Midbrain (tissue), 1 donor: ENCODE measurements around the gene CDH13.

ENCODE experiments used
- DNase-seq: peaks from one replicate; lab custom pipeline; 2025; lab: John Stamatoyannopoulos, UW

The CDH13 gene

DNA sequence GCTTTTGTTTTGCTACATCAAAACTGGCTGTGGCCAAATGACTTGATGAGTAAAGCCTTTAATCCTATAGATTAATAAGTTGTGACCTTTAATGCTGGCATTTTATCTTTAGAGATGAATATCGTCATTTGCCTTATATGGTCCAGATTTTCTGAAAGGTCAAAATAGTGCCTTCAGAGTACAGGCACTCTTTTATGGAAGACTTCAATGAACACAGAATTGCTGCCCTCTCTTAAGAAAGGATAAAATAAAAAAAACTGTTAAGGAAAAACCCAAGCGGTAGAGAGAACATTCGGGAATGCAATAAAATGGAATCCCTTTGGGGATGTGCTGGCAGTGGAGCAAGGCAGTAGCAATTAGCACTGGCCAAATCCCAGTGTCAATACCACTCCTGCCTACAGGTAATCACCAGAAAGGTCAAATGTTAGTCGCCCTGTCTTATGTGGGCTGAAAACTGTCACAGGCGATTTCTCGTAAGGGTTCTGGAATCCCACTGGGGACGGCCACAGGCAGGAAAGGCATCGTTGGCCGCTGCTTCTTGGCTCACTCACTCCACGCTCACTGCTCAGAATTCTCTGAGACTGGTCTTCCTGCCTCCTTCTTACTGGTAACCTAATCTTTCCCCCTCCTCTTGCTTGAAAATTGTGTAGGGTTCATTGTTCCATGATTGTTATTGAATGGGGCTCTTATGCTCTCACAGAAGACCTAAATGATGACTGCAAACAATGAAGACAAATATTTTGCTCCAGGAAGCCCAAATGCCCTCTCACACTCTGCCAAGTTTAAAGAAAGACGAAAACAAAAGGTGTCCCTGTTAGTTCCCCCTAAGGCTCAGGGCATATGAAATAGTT is 1135.6 kb downstream of the CDH13 start:
- peak; percentile 48 for DNase-seq

DNA sequence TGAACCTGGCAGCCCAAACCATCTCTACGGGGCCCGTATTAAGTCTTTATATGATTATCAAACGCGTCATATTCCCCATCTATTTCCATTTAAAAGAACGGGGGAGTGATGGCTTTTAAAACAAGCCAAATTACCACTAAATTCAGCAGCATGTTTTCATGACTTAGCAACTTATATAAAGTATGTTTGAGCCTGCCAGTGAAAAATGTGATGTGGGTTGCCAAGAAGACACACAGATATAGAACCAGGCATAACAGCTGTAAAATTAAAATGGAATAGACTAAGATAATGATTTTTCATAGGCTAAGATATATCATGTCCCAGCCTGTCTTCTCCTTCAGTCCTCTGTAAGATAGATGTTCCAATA is 1136.2 kb downstream of the CDH13 start:
- peak; percentile 48 for DNase-seq

DNA sequence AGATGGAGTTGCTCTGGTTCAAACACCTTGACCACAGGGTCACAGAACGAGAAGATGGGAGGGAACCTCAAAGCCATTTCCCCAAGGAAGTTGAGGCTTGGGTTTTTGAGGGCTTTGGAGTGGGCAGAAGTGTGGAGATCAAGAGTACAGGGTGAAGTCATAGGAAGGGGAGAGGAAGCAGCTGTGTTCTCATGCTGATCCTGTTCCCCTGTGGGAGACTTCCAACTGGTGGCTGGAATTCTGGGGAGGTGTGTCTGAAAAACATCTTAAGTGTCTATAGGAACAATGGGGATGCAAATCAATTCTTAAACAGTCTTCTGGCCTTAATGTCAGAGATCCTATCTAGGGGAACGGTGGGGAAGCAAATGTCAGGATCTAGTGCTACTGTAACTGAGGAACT is 1142.2 kb downstream of the CDH13 start:
- DNase-seq = no peak

DNA sequence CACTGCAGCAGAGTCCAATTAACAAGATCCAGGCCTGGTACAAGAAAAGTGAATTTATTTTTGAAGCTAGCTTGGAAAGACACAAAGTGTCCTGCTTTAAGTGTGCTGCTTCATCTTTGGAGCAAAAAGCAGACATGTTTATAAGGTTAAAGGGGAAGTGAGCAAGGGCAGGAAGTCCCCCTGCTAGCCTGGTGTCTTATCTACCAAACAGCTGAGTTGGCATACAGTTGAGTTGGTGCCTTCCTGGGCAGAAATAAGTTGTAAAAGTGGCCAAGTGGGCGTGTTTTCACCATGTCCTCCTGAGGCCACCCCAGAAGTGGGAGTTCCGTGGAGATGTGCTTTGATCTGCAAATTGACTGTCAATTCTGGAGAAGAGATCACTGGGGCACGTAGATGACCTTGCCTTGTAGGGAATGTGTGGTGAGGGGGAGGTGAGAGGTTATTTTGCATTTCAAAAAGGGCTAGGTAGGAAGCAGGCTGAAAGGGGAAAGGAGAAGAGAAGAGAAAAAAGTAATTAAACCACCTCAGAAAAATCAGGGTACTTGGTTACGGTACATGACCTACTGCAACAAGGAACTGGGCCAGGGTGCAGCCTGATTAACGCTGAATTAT is 1142.7 kb downstream of the CDH13 start:
- peak; percentile 32 for DNase-seq

DNA sequence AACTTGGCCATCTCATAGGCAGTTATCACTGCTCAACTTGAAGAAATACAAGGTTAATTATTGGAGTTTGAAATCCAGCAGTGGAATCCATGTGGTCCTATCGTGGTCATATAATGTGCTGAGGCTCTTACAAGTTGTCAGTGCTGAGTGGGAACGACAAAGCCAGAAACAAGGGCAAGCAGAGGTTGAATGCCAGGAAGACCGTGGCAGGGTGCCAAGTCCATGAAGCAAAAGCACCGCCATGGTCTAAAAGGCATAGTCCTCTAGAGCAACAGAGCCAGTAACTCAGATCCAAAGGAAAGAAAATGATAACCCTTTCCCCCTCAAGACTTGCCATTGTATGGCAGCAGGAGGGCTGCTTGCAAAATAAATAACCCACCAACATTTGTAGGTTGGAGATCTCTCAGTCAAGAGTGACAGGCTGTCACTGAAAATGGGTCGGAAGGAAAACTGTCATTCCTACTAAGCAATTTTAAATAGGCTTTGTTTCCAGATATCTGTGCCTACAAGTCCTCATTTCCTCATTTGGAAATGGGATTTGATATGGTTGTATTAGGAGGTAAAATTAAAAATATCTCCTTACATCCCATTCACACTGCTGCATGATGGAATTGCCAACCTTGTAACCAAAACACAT is 1144.7 kb downstream of the CDH13 start:
- DNase-seq = peak; percentile 61

DNA sequence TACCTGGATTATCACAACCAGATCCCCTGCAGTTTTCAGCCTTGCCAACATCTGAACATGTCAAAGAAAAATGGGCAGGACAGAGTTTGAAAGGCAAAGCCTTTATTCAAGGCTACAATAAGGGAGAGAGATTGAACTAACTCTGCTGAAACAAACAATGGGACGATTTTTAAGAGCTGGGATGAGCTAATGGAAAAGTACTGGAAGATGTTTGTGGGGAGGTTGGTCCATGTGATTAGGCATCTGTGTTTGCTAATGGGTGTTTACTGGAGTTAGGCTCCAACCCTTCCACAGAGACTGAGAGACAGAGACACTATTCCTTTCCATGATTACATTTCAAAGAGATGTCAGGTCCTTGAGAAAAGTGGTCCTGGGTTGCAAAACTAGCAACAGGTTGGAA is 1146.0 kb downstream of the CDH13 start:
- DNase-seq = peak; percentile 85

DNA sequence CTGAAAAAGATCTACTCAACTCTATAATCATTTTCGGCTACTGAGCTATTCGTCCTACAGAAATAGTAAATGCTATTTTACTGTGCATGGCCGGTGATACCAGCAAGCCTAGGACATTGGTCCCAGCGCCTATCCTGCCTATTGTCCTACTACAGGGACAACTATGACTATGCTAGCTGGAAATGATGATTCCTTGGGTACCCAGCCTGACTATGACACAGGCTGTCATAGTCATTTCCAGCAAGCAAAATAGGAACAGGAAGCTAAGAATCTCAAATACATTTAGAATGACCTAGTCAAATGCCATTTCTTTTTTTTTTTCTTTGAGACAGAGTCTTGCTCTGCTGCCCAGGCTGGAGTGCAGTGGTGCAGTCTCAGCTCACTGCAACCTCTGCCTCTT is 1147.3 kb downstream of the CDH13 start:
- DNase-seq = no peak

DNA sequence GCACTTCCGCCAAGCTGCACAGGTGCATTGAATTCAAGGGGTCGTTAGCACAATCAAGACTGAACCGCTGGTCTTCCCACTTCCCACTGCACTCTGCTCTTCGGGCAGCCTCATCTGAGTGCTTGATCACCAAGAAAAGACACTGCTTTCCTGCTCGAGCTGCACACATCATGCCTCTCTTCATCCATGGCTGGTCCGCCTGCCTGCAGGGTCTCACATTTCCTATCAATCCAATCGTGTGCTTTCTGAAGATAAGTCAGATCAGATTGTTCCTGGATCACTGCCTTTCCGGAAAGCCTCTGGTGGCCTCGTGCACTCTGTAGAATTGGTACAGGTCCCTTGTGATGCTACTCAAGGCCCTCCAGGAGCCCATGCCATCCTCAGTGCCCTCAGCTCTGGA is 1150.2 kb downstream of the CDH13 start:
- DNase-seq = no peak

DNA sequence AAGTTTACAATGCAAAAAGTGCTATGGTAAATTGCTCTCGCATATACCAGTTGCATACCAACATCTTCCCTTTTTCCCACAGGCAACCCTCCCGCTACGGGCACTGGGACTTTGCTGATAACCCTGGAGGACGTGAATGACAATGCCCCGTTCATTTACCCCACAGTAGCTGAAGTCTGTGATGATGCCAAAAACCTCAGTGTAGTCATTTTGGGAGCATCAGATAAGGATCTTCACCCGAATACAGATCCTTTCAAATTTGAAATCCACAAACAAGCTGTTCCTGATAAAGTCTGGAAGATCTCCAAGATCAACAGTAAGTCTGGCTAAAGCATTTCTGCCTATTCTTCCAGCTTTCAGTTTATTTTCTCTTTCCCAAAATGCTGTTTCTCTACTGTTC is 1153.1 kb downstream of the CDH13 start:
- DNase-seq = peak; percentile 40

DNA sequence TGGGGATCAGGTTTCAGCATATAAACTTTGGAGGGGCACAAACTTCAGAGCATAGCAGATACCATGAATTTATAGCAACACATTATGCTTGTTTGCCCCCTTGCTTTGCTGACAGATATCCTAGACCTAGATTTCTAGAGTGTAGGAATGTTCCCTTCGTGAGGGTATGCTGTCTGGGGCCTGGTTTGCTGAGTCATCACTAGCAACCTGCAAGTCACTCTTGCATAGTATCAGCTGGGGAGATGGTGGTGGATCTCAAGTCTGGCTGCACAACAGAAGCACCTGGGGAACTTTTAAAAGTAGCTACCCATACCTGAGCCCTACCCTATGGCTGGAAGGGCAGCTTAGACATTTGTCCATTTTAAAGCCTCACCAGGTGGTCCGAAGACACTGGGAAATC is 1158.7 kb downstream of the CDH13 start:
- DNase-seq = no peak

DNA sequence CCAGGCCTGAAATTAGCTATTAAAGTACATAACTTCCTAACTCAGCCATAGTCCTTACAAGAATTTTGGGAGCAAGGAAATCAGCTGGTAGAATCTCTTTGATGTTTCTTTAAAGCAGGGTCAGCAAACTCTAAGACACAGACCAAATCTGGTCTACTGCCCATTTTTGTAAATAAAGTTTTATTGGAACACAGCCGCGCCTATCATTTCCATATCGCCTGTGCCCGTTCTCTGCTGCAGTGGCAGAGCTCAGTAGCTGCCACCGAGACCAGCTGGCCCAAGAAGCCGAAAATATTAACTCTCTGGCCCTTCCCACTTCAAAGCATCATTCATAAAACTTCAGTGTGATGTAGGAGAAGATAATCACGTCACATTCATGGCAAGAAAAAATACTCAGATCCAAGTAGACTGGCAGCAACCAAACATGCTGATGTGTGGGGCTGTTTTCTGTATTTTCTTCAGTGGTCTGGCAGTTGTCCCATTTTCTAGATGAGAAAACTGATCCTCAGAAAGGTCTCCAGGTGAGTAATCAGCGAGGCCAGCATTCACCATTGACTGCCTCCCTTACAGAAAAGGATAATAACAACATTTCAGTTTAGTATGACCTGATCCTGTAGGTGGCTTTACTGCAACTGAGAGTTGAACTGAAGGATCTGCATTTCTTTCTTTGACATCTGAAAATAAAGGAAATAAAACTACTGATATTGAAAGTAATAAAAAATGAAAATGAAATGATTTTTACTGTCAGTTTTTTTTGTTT is 1163.1 kb downstream of the CDH13 start:
- DNase-seq = no peak

DNA sequence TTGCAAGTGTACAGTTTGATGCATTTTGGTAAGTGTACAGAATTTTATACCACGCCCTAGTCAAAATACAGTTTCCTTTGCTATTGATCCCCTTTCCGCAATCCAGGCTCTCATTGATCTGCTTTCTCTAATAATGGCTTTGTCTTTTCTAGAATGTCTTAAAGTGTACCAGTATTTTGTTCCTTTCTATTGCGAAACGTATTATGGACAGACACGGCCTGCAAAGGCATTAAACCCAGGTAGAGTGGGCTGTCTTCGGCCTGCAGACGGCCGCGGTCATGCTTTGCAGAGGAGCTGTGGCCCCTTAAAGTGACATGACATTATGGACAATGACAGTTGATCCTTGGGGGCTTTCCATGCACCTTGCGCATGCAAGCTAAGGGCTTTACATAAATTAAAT is 1165.1 kb downstream of the CDH13 start:
- no peak for DNase-seq

DNA sequence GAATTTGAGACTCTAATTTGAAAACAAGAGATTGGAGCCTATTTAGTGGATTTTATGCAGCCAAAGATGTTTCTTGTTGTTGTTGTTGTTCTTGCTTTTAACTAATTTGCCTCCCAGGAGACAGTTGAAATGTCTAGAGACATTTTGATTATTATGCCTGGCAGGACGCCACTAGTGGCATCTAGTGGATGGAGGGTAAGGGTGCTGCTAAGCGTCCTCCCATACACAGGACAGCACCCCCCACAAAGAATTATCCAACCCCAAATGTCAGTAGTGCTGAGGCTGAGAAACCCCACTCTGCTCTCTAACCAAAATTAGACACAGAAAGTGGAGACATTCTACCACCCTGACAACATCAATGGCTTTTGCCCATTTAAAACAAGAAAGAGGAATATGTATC is 1165.6 kb downstream of the CDH13 start:
- DNase-seq = peak; percentile 20

DNA sequence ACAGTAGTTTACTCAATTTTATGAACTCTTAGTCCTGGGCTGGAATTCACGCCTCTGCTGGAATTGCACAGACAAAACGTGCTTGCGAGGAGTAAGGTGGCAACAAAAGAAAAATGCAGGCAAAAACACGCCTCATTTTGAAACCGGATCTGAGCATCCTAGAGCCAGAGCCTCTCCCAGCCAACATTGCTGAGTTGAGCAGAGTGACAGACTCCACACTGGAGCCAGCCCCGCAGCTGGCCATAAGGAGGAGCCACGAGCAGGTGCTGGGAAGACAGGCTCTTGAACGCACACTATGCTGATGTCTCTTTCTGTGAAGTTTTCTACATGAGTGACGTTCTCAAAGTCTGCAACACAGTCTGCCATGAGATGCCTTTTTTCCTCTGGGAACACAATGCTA is 1166.4 kb downstream of the CDH13 start:
- no peak for DNase-seq

DNA sequence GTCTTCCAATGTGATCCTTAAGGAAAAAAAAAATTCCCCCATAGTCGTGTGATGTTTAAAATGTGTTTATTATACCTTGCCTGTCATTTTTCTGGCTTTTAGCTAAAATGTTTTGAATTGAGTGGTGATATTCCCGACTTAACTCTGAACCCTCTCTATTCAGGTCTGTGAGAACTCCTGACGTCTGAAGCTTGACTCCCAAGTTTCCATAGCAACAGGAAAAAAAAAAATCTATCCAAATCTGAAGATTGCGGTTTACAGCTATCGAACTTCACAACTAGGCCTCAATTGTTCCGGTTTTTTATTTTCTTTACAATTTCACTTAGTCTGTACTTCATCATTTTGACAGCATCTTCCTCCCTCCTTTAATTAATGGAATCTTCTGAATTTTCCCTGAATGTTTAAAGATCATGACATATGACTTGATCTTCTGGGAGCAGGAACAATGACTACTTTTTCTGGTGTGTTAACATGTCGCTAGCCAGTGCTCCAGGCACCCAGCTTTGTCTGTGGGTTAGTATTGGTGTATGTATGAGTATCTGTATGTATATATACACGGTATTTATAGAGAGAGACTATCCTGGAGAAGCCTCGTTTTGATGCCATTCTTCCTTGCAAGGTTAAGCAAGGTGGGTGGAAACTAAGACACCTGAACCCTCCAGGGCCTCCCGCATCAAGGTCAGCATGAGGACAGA is 1168.2 kb downstream of the CDH13 start:
- DNase-seq = no peak

DNA sequence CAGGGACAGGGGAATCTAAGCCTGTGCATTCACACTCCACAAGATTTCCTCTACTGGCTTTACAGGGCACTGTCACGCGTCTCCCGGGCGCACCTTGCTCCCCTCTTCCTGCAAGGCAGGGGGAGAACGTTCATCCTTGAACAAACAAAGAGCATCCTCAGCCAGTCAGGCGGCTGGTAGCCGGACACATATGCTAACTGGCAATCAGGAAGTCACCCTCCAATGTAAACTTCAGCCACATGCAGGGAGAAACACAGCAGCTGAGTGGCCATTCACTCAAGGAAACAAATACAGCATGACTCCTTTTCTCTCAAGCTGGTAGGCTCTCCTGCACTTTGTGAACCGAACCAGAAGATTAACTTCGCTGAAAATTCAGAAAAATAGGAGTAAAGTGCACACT is 1170.2 kb downstream of the CDH13 start:
- DNase-seq = no peak

DNA sequence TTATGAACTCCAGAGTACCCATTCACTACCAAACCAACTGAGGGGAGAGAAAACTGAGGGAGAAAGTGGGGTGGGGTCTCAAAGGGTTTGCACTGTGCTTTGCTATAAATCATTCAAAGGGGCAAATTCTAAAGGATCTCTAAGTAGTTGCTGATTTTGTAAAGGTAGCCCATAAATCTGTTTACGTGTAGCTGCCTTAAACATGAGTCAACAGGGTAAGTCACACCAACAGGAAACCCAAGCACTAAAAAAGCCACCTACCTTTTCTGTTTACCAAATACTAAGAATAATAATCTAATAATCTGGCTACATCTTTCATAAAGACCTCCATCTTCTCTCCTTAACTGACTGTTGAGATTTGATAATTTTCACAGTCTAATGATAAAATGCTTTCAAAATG is 1172.6 kb downstream of the CDH13 start:
- no peak for DNase-seq

DNA sequence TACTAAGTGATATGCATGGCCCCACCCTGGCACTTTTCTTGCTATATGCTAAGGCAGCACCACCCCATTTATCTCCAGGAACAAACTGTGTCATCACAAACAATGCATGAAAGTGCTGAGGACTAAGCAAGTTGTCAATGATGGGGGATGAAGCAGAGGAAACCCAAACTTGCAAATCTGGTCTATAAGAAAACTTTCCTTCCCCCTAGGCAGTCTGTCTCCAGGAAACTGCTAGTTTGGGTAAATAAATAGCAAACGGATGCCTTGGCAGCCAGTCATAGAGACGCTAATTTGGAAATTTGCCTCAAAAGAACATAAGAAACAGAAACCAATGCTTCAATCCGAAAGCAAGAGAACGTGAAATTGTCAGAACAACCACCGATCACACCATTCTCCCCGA is 1175.4 kb downstream of the CDH13 start:
- no peak for DNase-seq

DNA sequence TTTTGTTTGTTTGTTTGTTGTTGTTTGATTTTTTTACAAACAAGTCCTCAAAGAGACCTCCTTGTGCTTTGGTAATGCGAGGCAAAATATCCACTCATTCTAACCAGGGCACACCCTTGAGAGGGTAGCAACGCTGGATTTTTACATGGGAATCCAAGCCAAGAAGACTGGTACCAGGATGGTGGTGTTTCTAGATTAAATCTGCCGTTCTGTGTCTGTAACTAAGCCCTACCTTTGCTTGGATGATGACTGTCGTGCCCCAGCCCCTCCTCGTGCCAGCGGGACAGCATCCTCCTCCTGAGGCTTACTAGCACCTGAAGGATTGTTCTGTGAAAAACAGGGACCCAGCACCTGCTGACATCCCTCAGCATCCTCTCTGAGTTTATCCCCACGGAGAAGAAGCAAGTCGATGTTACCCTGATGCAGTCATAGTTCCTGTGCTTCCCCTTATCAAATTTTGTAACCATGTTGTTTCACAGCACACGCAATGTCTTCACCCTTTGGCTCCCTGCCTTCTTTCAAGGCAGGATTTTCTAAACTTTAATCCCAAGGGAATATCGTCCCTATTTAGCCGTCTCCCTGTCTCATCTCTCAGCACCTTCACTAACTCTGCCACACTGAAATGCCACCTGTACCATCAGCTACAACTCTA is 1175.9 kb downstream of the CDH13 start:
- no peak for DNase-seq

DNA sequence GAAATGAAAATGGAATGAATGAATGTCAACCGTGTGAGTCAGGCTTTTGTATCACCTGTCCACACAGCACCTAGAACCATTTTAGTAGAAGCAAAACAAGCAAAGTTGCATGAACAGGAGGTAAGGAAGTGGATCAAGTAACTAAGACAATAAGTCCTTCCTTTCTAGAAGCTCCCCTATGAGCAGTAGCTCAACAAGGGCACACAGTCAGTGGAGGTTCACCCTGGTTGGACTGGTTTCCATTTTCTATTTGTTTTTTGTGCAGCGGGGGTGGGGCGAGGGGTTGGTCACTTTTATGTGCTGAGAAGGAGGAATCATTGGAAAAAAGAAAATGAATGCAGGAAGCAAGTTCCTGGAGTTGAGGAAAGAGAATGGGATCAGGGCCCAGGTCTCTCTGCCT is 1177.0 kb downstream of the CDH13 start:
- DNase-seq = no peak

DNA sequence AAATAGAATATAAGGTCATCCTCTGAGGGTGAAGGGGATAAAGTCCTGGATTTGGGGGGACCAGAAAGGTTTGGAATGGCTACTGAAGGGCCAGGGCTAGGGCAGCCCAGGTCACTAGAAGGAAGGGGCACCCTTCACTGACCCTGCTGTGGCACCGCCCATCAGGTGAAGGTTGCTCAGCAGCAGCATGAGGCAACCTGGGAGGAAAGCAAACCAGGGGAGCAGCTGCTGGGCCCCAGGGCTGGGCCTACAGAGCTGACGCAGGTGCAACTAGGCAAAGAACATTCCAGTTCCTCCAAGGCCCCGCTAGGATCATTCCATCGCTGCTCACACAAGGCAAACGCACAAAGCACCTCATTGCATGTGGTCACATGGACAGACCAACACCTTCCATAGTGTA is 1177.6 kb downstream of the CDH13 start:
- DNase-seq = no peak
